H9 (cell line): Measurements from ENCODE around the gene TCF7L2. TPM values are rescaled to one million over a fixed set of nuclear protein-coding genes. Genes with fewer than 3 reads are reported as not detected.
A peak's percentile ranks its signal among the peaks of the same experiment; 100 is the strongest.

Experiments
- DNase-seq: peaks from one replicate; pipeline ENCODE4 v3.0.0-alpha.2; 2017
- H2AFZ ChIP-seq: one replicate; pipeline ENCODE4 v1.6.1; 2013; ENCODE audit warnings: mild to moderate bottlenecking, low read length, control low read depth, moderate library complexity
- H2AK5ac ChIP-seq: 2 replicates; pipeline ENCODE4 v1.6.1; 2013; ENCODE audit warnings: low read length, control low read depth, mixed read lengths; ENCODE audit not compliant: insufficient read length
- H2BK120ac ChIP-seq: one replicate; pipeline ENCODE4 v1.6.1; 2013; ENCODE audit warnings: low read depth, mild to moderate bottlenecking, low read length, control low read depth, inconsistent platforms; ENCODE audit not compliant: poor library complexity, severe bottlenecking
- H2BK12ac ChIP-seq: 2 replicates; pipeline ENCODE4 v1.6.1; 2013; ENCODE audit warnings: low read length, control low read depth, mixed read lengths, low read depth; ENCODE audit not compliant: insufficient read length
- H2BK15ac ChIP-seq: 2 replicates; pipeline ENCODE4 v1.6.1; 2013; ENCODE audit warnings: low read depth, low read length, control low read depth
- H2BK20ac ChIP-seq: one replicate; pipeline ENCODE4 v1.6.1; 2013; ENCODE audit warnings: low read depth, mild to moderate bottlenecking, low read length, control low read depth, inconsistent platforms; ENCODE audit not compliant: poor library complexity, severe bottlenecking
- H2BK5ac ChIP-seq: 2 replicates; pipeline ENCODE4 v1.6.1; 2013; ENCODE audit warnings: low read length, control low read depth, mixed read lengths; ENCODE audit not compliant: insufficient read length
- H3K14ac ChIP-seq: 2 replicates; pipeline ENCODE4 v1.6.1; 2013; ENCODE audit warnings: low read length, control low read depth; ENCODE audit not compliant: insufficient read depth
- H3K18ac ChIP-seq: 2 replicates; pipeline ENCODE4 v1.6.1; 2013; ENCODE audit warnings: low read depth, mild to moderate bottlenecking, mixed read lengths, low read length, control low read depth; ENCODE audit not compliant: insufficient read length
- H3K23ac ChIP-seq: 2 replicates; pipeline ENCODE4 v1.6.1; 2013; ENCODE audit warnings: low read length, control low read depth, mixed read lengths, low read depth; ENCODE audit not compliant: insufficient read length
- H3K23me2 ChIP-seq: 2 replicates; pipeline ENCODE4 v1.6.1; 2013; ENCODE audit warnings: low read depth, mild to moderate bottlenecking, mixed read lengths, low read length, control low read depth; ENCODE audit not compliant: insufficient read length, poor library complexity, severe bottlenecking
- H3K27ac ChIP-seq: 2 replicates; pipeline ENCODE4 v1.5.1; 2013; ENCODE audit warnings: low read length, control low read depth, mixed read lengths, low read depth; ENCODE audit not compliant: insufficient read length
- H3K27me3 ChIP-seq: 2 replicates; pipeline ENCODE4 v1.6.1; 2013; ENCODE audit warnings: low read length, control low read depth, inconsistent platforms; ENCODE audit not compliant: insufficient read depth
- H3K4ac ChIP-seq: 2 replicates; pipeline ENCODE4 v1.6.1; 2013; ENCODE audit warnings: low read depth, mild to moderate bottlenecking, control low read depth, inconsistent platforms, low read length, moderate library complexity
- H3K4me1 ChIP-seq: 2 replicates; pipeline ENCODE4 v1.6.1; 2013; ENCODE audit warnings: low read length, control low read depth, inconsistent platforms; ENCODE audit not compliant: insufficient read depth
- H3K4me2 ChIP-seq: 2 replicates; pipeline ENCODE4 v1.6.1; 2013; ENCODE audit warnings: low read length, control low read depth, mixed read lengths; ENCODE audit not compliant: insufficient read length, insufficient read depth
- H3K56ac ChIP-seq: 2 replicates; pipeline ENCODE4 v1.6.1; 2013; ENCODE audit warnings: low read depth, mild to moderate bottlenecking, mixed read lengths, low read length, control low read depth; ENCODE audit not compliant: insufficient read length
- H3K79me1 ChIP-seq: 2 replicates; pipeline ENCODE4 v1.6.1; 2013; ENCODE audit warnings: low read depth, mild to moderate bottlenecking, moderate library complexity, low read length, control low read depth, inconsistent platforms; ENCODE audit not compliant: insufficient read depth, poor library complexity, severe bottlenecking
- H3K79me2 ChIP-seq: 2 replicates; pipeline ENCODE4 v1.6.1; 2013; ENCODE audit warnings: low read length, control low read depth, inconsistent platforms; ENCODE audit not compliant: insufficient read depth
- H3K9ac ChIP-seq: 2 replicates; pipeline ENCODE4 v1.6.1; 2013; ENCODE audit warnings: low read length, control low read depth, mixed read lengths; ENCODE audit not compliant: insufficient read length; ENCODE audit errors: extremely low read depth
- H3K9me3 ChIP-seq: one replicate; pipeline ENCODE4 v1.6.1; 2013; ENCODE audit warnings: low read depth, low read length, inconsistent platforms; ENCODE audit not compliant: control insufficient read depth
- H3T11ph ChIP-seq: one replicate; pipeline ENCODE4 v1.6.1; 2013; ENCODE audit warnings: mild to moderate bottlenecking, low read length, control low read depth, inconsistent platforms
- H4K20me1 ChIP-seq: one replicate; pipeline ENCODE4 v1.6.1; 2013; ENCODE audit not compliant: control insufficient read depth, insufficient read length, insufficient read depth
- H4K5ac ChIP-seq: 2 replicates; pipeline ENCODE4 v1.6.1; 2013; ENCODE audit warnings: low read depth, mild to moderate bottlenecking, mixed read lengths, low read length, control low read depth; ENCODE audit not compliant: insufficient read length
- H4K8ac ChIP-seq: replicated peaks from 2 replicates; pipeline ENCODE4 v1.6.1; 2013; ENCODE audit warnings: low read length, control low read depth, mixed read lengths, low read depth; ENCODE audit not compliant: insufficient read length
- H4K91ac ChIP-seq: 2 replicates; pipeline ENCODE4 v1.6.1; 2013; ENCODE audit warnings: low read depth, mild to moderate bottlenecking, moderate library complexity, mixed read lengths, low read length, control low read depth; ENCODE audit not compliant: insufficient read length
- H3K27ac Mint-ChIP-seq, 3 experiments: 2 replicates in 2 of 3; 3 replicates in 1 of 3; pipeline ENCODE4 v1.8.0; 2020 to 2021; ENCODE audit warnings: mixed read lengths in 3 of 3, mild to moderate bottlenecking in 1 of 3, moderate library complexity in 1 of 3
- H3K27me3 Mint-ChIP-seq: 2 replicates; pipeline ENCODE4 v1.8.0; 2021; ENCODE audit warnings: low read depth, mild to moderate bottlenecking, moderate library complexity, mixed read lengths
- H3K36me3 Mint-ChIP-seq, 3 experiments: 2 replicates in 2 of 3; 3 replicates in 1 of 3; pipeline ENCODE4 v1.8.0; 2020 to 2021; ENCODE audit warnings: low read depth in 3 of 3, mixed read lengths in 3 of 3; ENCODE audit not compliant: insufficient read depth in 1 of 3
- H3K4me1 Mint-ChIP-seq, 2 experiments: 2 replicates each; pipeline ENCODE4 v1.8.0; 2020; ENCODE audit warnings: mixed read lengths in 2 of 2
- H3K4me3 Mint-ChIP-seq, 2 experiments: 2 replicates in 1 of 2; 3 replicates in 1 of 2; pipeline ENCODE4 v1.8.0; 2020 to 2021; ENCODE audit warnings: mild to moderate bottlenecking in 2 of 2, mixed read lengths in 2 of 2, moderate library complexity in 1 of 2
- H3K9me3 Mint-ChIP-seq, 2 experiments: 2 replicates in 1 of 2; 3 replicates in 1 of 2; pipeline ENCODE4 v1.8.0; 2020; ENCODE audit warnings: mild to moderate bottlenecking in 2 of 2, mixed read lengths in 2 of 2, moderate library complexity in 1 of 2
- CTCF ChIP-seq: fragments of 200-600 bp; sonication (generic); conservative IDR thresholded peaks from 3 replicates; pipeline ENCODE4 v1.8.0; 2021; ENCODE audit warnings: antibody characterized with exemption, mild to moderate bottlenecking
- WGBS: extraction: QIAGEN DNeasy Blood & Tissue Kit; methylation state at CpG from one replicate; pipeline ENCODE4 v1.1.7; 2013; ENCODE audit warnings: missing lambda C conversion rate, low lambda C conversion rate, mixed read lengths; ENCODE audit not compliant: insufficient read length; ENCODE audit errors: extremely low coverage; 5-methylcytosine and 5-hydroxymethylcytosine counted together
- total RNA-seq: library from RNA; stranded (reverse); gene quantifications from 2 replicates; pipeline ENCODE4 v1.2.1, GENCODE V29; 2021

The TCF7L2 gene
- total RNA-seq, 1 experiment from 2014 or later, result 71.1 TPM

GRCh38 chr10:113100281-113100680 is 150.2 kb downstream of the TCF7L2 start:
- no peak overlapping the region for H3K23ac ChIP-seq
- H3K14ac ChIP-seq, result no peak overlapping the region
- H3K79me2 ChIP-seq, result peaks cover 3% of the 10 kb centered on the region; the same call in 1 of the 2 replicates
- H3K18ac ChIP-seq, result no peak overlapping the region
- H4K5ac ChIP-seq, result no peak overlapping the region
- H2BK12ac ChIP-seq, result no peak overlapping the region
- H3K79me1 ChIP-seq, result peaks cover 9% of the 10 kb centered on the region
- H2BK5ac ChIP-seq, result no peak overlapping the region
- H3K56ac ChIP-seq, result no peak overlapping the region
- no peak overlapping the region for H3K27ac ChIP-seq
- Mint-ChIP-seq H3K9me3 (no peaks in the 10 kb centered on the region), H3K27ac (peak overlapping the region in 2 of 3 experiments; percentile 73 to 82; a peak in 3 of 7 replicates), H3K4me1 (peaks cover 47 to 49% of the 10 kb centered on the region in 2 experiments), H3K27me3 (no peaks in the 10 kb centered on the region; the same call in 1 of the 2 replicates), H3K4me3 (no peak overlapping the region), H3K36me3 (peaks cover 9 to 63% (median 62%) of the 10 kb centered on the region in 3 experiments; a peak in 6 of 7 replicates)
- no peak overlapping the region for H3K9ac ChIP-seq
- H2AFZ ChIP-seq, result no peak overlapping the region
- TF ChIP-seq CTCF, result no peak
- H4K20me1 ChIP-seq, result no peaks in the 10 kb centered on the region
- no peak for DNase-seq
- H2BK15ac ChIP-seq, result no peak overlapping the region
- no peak overlapping the region for H2BK20ac ChIP-seq
- no peak overlapping the region for H2BK120ac ChIP-seq
- H3K9me3 ChIP-seq, result no peaks in the 10 kb centered on the region
- H3K4me2 ChIP-seq, result no peak overlapping the region
- no peaks in the 10 kb centered on the region for H3K23me2 ChIP-seq
- H2AK5ac ChIP-seq, result no peak overlapping the region
- no peak overlapping the region for H3K4ac ChIP-seq
- no peak overlapping the region for H4K91ac ChIP-seq
- H3K27me3 ChIP-seq, result no peaks in the 10 kb centered on the region
- no CpG with 5 or more reads among the region's 7 CpGs for WGBS
- H3T11ph ChIP-seq, result no peak overlapping the region
- H3K4me1 ChIP-seq, result peaks cover 4% of the 10 kb centered on the region; the same call in 1 of the 2 replicates
- H4K8ac ChIP-seq, result no peak overlapping the region
